ENCODE data around the gene DNM1. TPM values are rescaled to one million over a fixed set of nuclear protein-coding genes. Genes with fewer than 3 reads are reported as not detected.

The DNM1 gene
- total RNA-seq, 4 donors from 2014 or later, result 4.3 to 18.9 (median 10.1) TPM

- no peak for TF ChIP-seq EP300 (IDR thresholded peaks at IDR 0.05)
- no peak for TF ChIP-seq CTCF (IDR thresholded peaks at IDR 0.05)
- no peak for TF ChIP-seq POLR2AphosphoS5 (IDR thresholded peaks at IDR 0.05)
- TF ChIP-seq POLR2A (IDR thresholded peaks at IDR 0.05), result no peak
- no peak for DNase-seq (ENCODE audit: low spot score in 2 of 2)
- Histone ChIP-seq H3K4me1 (peaks cover 15% of the 10 kb centered on the region), H3K36me3 (peaks cover 72% of the 10 kb centered on the region), H3K27ac (no peak overlapping the region), H3K27me3 (no peaks in the 10 kb centered on the region), H3K9me3 (no peaks in the 10 kb centered on the region), H3K4me3 (no peak overlapping the region)
- 80% methylated on average over 9 of the region's 9 CpGs for WGBS
These were observed 56.0 kb downstream of the DNM1 start for GRCh38 chr9:128259156-128259555.

- H3K36me3 ChIP-seq, result peaks cover 84% of the 10 kb centered on the region
- no peak overlapping the region for H3K27ac ChIP-seq
- no peak overlapping the region for H3K4me3 ChIP-seq
- TF ChIP-seq EP300 (IDR thresholded peaks at IDR 0.05) (no peak), POLR2A (IDR thresholded peaks at IDR 0.05) (no peak), CTCF (IDR thresholded peaks at IDR 0.05) (no peak), POLR2AphosphoS5 (IDR thresholded peaks at IDR 0.05) (no peak)
- 86% methylated on average over 8 of the region's 17 CpGs for WGBS
- DNase-seq (ENCODE audit: low spot score in 2 of 2), result no peak
- H3K27me3 ChIP-seq, result no peaks in the 10 kb centered on the region
- H3K4me1 ChIP-seq, result peaks cover 3% of the 10 kb centered on the region
- H3K9me3 ChIP-seq, result no peaks in the 10 kb centered on the region
These were observed 57.2 kb downstream of the DNM1 start for GRCh38 chr9:128260340-128260739.

- H3K27ac ChIP-seq, result no peak overlapping the region
- H3K4me1 ChIP-seq, result no peaks in the 10 kb centered on the region
- DNase-seq (ENCODE audit: low spot score in 2 of 2), result no peak
- H3K9me3 ChIP-seq, result no peaks in the 10 kb centered on the region
- no peak for TF ChIP-seq POLR2AphosphoS5 (IDR thresholded peaks at IDR 0.05)
- TF ChIP-seq EP300 (IDR thresholded peaks at IDR 0.05), result no peak
- TF ChIP-seq CTCF (IDR thresholded peaks at IDR 0.05), result no peak
- no peak for TF ChIP-seq POLR2A (IDR thresholded peaks at IDR 0.05)
- H3K27me3 ChIP-seq, result no peaks in the 10 kb centered on the region
- no peak overlapping the region for H3K4me3 ChIP-seq
- H3K36me3 ChIP-seq, result peaks cover 95% of the 10 kb centered on the region
- 66% methylated on average over 4 of the region's 4 CpGs for WGBS
These were observed 59.5 kb downstream of the DNM1 start for GRCh38 chr9:128262687-128263086.

- Histone ChIP-seq H3K4me3 (no peak overlapping the region), H3K4me1 (peaks cover 7% of the 10 kb centered on the region), H3K27me3 (no peaks in the 10 kb centered on the region), H3K9me3 (no peaks in the 10 kb centered on the region), H3K36me3 (peaks cover 82% of the 10 kb centered on the region), H3K27ac (no peak overlapping the region)
- WGBS, result 97% methylated on average over 3 of the region's 10 CpGs
- TF ChIP-seq CTCF (IDR thresholded peaks at IDR 0.05) (no peak), POLR2A (IDR thresholded peaks at IDR 0.05) (no peak), EP300 (IDR thresholded peaks at IDR 0.05) (no peak), POLR2AphosphoS5 (IDR thresholded peaks at IDR 0.05) (no peak)
- DNase-seq (ENCODE audit: low spot score in 2 of 2), result no peak
These were observed 62.2 kb downstream of the DNM1 start for GRCh38 chr9:128265348-128265847.

- peaks cover 73% of the 10 kb centered on the region for H3K36me3 ChIP-seq
These were observed 63.9 kb downstream of the DNM1 start for GRCh38 chr9:128266868-128267590.

More at GRCh38 chr9:128266868-128267590, 63.9 kb downstream of the DNM1 start:
- WGBS, result 87% methylated on average over 15 of the region's 15 CpGs
- Histone ChIP-seq H3K4me3 (no peak overlapping the region), H3K4me1 (peaks cover 12% of the 10 kb centered on the region), H3K27me3 (no peaks in the 10 kb centered on the region), H3K27ac (no peak overlapping the region), H3K9me3 (no peaks in the 10 kb centered on the region)
- TF ChIP-seq CTCF (IDR thresholded peaks at IDR 0.05), result no peak
- no peak for TF ChIP-seq POLR2A (IDR thresholded peaks at IDR 0.05)
- TF ChIP-seq EP300 (IDR thresholded peaks at IDR 0.05), result no peak
- TF ChIP-seq POLR2AphosphoS5 (IDR thresholded peaks at IDR 0.05), result no peak
- DNase-seq (ENCODE audit: low spot score in 2 of 2), result no peak
